M059J (cell line): Measurements from ENCODE around the gene SPRYD4. TPM values are rescaled to one million over a fixed set of nuclear protein-coding genes. Genes with fewer than 3 reads are reported as not detected.

Experiments
- DNase-seq: peaks from one replicate; pipeline ENCODE4 v3.0.0-alpha.2; 2012; ENCODE audit warnings: low read depth
- total RNA-seq: library from RNA; depleted of rRNA; stranded (reverse); fragments of >200 nt; shearing (Covaris generic); gene quantifications from 2 replicates; pipeline ENCODE4 v1.2.3, GENCODE V29; 2014; rRNA removed

The SPRYD4 gene
- total RNA-seq, 1 experiment from 2014 or later: 1.4 TPM

GRCh38 chr12:56521209-56521589 lies 52.8 kb downstream of the SPRYD4 start:
- DNase-seq: no peak

GRCh38 chr12:56521590-56522371 lies 53.4 kb downstream of the SPRYD4 start, which contains the start of gene RBMS2:
Gene RBMS2 (plus strand): TSS chr12:56521820. CDS start chr12:56522024, 204 bp downstream.
- DNase-seq: peak; percentile 91

DNA sequence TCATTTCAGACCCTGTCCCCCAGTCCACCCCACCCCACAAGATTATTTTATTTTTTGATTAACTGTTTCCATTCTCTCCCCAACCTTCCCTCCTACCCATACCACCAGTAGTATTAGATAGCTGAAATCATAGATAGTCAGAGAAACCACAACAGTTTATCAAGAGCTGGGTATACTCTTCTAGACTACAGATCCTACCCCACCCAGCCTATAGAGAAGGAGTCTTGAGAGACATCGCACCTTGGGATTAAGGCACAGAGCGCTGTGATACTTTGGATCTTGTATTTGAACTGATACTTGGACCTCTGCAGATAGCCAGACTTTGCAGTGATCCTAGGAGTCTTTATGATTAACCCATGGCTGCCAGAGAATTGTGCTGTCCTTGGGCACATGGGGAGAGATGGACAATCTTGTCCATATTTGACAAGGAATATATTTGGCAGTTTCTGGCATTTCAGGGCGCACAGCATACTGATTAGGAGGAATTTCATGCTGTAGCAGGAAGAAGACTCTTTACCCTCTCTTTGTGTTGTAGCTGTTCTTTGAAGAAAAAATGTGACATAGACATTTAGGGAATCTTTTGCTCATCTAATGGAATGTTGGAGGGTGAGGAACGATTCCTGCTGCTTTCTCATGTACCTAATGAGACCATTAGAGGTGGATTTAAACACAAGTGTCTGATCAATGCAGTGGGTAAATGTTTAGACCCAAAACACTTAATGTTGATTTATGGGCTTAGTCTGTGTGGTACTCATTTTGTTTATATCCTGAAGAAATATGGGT lies 54.2 kb downstream of the SPRYD4 start:
- peak; percentile 38 for DNase-seq

- no peak for DNase-seq
These were observed 60.5 kb downstream of the SPRYD4 start for GRCh38 chr12:56528846-56529245.

Other genes starting within 250 kb of the SPRYD4 start
- gene RNF41, start 246.7 kb upstream of the SPRYD4 start, total RNA-seq: 42.8 and 54.9 TPM in 2 replicates
- gene NABP2, start 244.2 kb upstream of the SPRYD4 start, total RNA-seq: 64.4 and 73.3 TPM in 2 replicates
- not detected in 2 replicates for gene SLC39A5, start 238.5 kb upstream of the SPRYD4 start, total RNA-seq
- gene ANKRD52, start 210.2 kb upstream of the SPRYD4 start, total RNA-seq: 15.8 and 19.2 TPM in 2 replicates
- 15.4 and 17.1 TPM in 2 replicates for gene COQ10A, start 201.6 kb upstream of the SPRYD4 start, total RNA-seq
- gene CS, start 168.2 kb upstream of the SPRYD4 start, total RNA-seq: 120 and 153 TPM in 2 replicates
- gene CNPY2, start 152.6 kb upstream of the SPRYD4 start, total RNA-seq: 182 and 223 TPM in 2 replicates
- 5.1 and 10.2 TPM in 2 replicates for gene PAN2, start 134.6 kb upstream of the SPRYD4 start, total RNA-seq
- not detected in 2 replicates for gene IL23A, start 129.7 kb upstream of the SPRYD4 start, total RNA-seq
- 354 and 382 TPM in 2 replicates for gene STAT2, start 108.5 kb upstream of the SPRYD4 start, total RNA-seq
- gene APOF, start 105.7 kb upstream of the SPRYD4 start, total RNA-seq: not detected in 2 replicates
- gene TIMELESS, start 19.2 kb upstream of the SPRYD4 start, total RNA-seq: 6.5 and 11.9 TPM in 2 replicates
- gene MIP, start 13.9 kb upstream of the SPRYD4 start, total RNA-seq: 0.15 TPM in 1 of 2 replicates, not detected in the other
- 0.32 TPM in 1 of 2 replicates, not detected in the other for gene GLS2, start 19.6 kb downstream of the SPRYD4 start, total RNA-seq
- 10.7 and 14.8 TPM in 2 replicates for gene RBMS2, start 53.2 kb downstream of the SPRYD4 start, total RNA-seq
- gene BAZ2A, start 161.7 kb downstream of the SPRYD4 start, total RNA-seq: 24.0 and 29.0 TPM in 2 replicates
- 559 and 577 TPM in 2 replicates for gene ATP5F1B, start 177.4 kb downstream of the SPRYD4 start, total RNA-seq
- gene PTGES3, start 219.7 kb downstream of the SPRYD4 start, total RNA-seq: 112 and 181 TPM in 2 replicates